Aorta (tissue), 5 donors: ENCODE measurements around the gene ENO1. TPM values are rescaled to one million over a fixed set of nuclear protein-coding genes. Genes with fewer than 3 reads are reported as not detected.
"Not testable (repeated sequence)": the region's sequence is repeated elsewhere in the genome, so short reads cannot be mapped to it uniquely, and the experiment has no call there.

ENCODE experiments used
- ATAC-seq: fragments of 200-7000 bp; cut with Tn5 transposase; one replicate; pipeline ENCODE4 v1.9.1; 2022; ENCODE audit warnings: moderate library complexity; ENCODE audit not compliant: low FRiP score
- DNase-seq, 2 donors: peaks; one replicate each; pipeline ENCODE4 v3.0.0-alpha.2; 2020
- H3K27ac ChIP-seq, 2 donors: one replicate each; pipeline ENCODE4 v1.5.1; 2013; ENCODE audit warnings: low read length in 2 of 2, mild to moderate bottlenecking in 2 of 2, moderate library complexity in 2 of 2, control low read depth in 1 of 2, inconsistent platforms in 1 of 2, low read depth in 1 of 2
- H3K27me3 ChIP-seq, 2 donors: one replicate each; pipeline ENCODE4 v1.6.1; 2013; ENCODE audit warnings: control low read depth in 1 of 2, low read length in 1 of 2, mild to moderate bottlenecking in 1 of 2, moderate library complexity in 1 of 2; ENCODE audit not compliant: insufficient read depth in 2 of 2, control insufficient read depth in 1 of 2
- H3K36me3 ChIP-seq, 2 donors: one replicate each; pipeline ENCODE4 v1.6.1; 2013; ENCODE audit warnings: control low read depth in 1 of 2, low read length in 1 of 2, mild to moderate bottlenecking in 1 of 2; ENCODE audit not compliant: insufficient read depth in 2 of 2, control insufficient read depth in 1 of 2
- H3K4me1 ChIP-seq, 2 donors: one replicate each; pipeline ENCODE4 v1.6.1; 2013; ENCODE audit warnings: low read length in 2 of 2, control low read depth in 1 of 2, mild to moderate bottlenecking in 1 of 2, moderate library complexity in 1 of 2; ENCODE audit not compliant: insufficient read depth in 2 of 2, control insufficient read depth in 1 of 2
- H3K4me3 ChIP-seq, 2 donors: one replicate each; pipeline ENCODE4 v1.5.1; 2013; ENCODE audit warnings: low read length in 2 of 2, control low read depth in 1 of 2, mild to moderate bottlenecking in 1 of 2
- H3K9me3 ChIP-seq: one replicate; pipeline ENCODE4 v1.6.1; 2013; ENCODE audit warnings: mild to moderate bottlenecking, low read length; ENCODE audit not compliant: control insufficient read depth
- WGBS, 2 donors: extraction: QIAGEN DNeasy Blood & Tissue Kit; methylation state at CpG; one replicate each; pipeline ENCODE4 v1.1.7; 2013; 5-methylcytosine and 5-hydroxymethylcytosine counted together
- intact Hi-C, 2 donors: fragments of 100-400 bp; cut with DNase I; formaldehyde crosslinking; loops; one replicate each; pipeline versions ENCODE4 v1.14.2 to v1.15.0; 2022
- polyA plus RNA-seq, 2 donors: library from polyadenylated mRNA; stranded (reverse); fragments of 200-250 nt; gene quantifications; one replicate each; pipeline ENCODE4 v1.2.3, GENCODE V29; 2013
- total RNA-seq, 2 donors: library from RNA; stranded (reverse); fragmentation: NEBNext Ultra II Directional; extraction: Animal tissue kit (Norgen Biotek cat#: 25700); gene quantifications; one replicate each; pipeline ENCODE4 v1.2.1, GENCODE V29; 2021
- donor health status: healthy with polysubstance abuse.
- donor health status: Bipolar disorder and iron deficiency.
- donor health status: DM: no; HTN: no; CAD: no.
- donor health status: DM: no; HTN: no; CAD: no.
- donor health status: DM: yes; HTN: yes; CAD: no.

ENO1 gene
- total and polyA plus RNA-seq, 4 donors, result 333 to 688 (median 528) TPM

GRCh38 chr1:8889103-8889846, 10.8 kb upstream of the ENO1 start:
- ATAC-seq (peak; percentile 59), DNase-seq (peak in 1 of 2 donors; percentile 54)
- intact Hi-C loops, result no loop called here
- H3K4me3 ChIP-seq, result no peak overlapping the region
- H3K9me3 ChIP-seq, result no peaks in the 10 kb centered on the region
- WGBS, 2 donors, result 75 to 81% methylated on average over 11 of the region's 11 CpGs
- H3K36me3 ChIP-seq, result no peaks in the 10 kb centered on the region
- H3K27ac ChIP-seq, result peak overlapping the region in 1 of 2 donors; percentile 89
- no peaks in the 10 kb centered on the region for H3K4me1 ChIP-seq
- no peaks in the 10 kb centered on the region for H3K27me3 ChIP-seq

- Histone ChIP-seq H3K27ac (no peak overlapping the region), H3K36me3 (no peaks in the 10 kb centered on the region), H3K4me1 (no peaks in the 10 kb centered on the region), H3K9me3 (no peaks in the 10 kb centered on the region), H3K27me3 (no peaks in the 10 kb centered on the region), H3K4me3 (no peak overlapping the region)
- ATAC-seq (no peak), DNase-seq (peak in 1 of 2 donors; percentile 14)
- intact Hi-C loops, result no loop called here
- 92 to 96% methylated on average over 2 of the region's 2 CpGs for WGBS, 2 donors
Measured at GRCh38 chr1:8886589-8886988, 8.1 kb upstream of the ENO1 start.

- H3K4me3 ChIP-seq, intact Hi-C loops, H3K36me3 ChIP-seq, H3K27ac ChIP-seq, H3K27me3 ChIP-seq, H3K9me3 ChIP-seq, ATAC-seq, DNase-seq, H3K4me1 ChIP-seq: not testable (repeated sequence)
- WGBS, 2 donors, result 95 to 97% methylated on average over 9 of the region's 9 CpGs
Measured at GRCh38 chr1:8886031-8886524, 7.6 kb upstream of the ENO1 start.

GRCh38 chr1:8884105-8884504, 5.6 kb upstream of the ENO1 start:
- H3K27ac ChIP-seq, H3K27me3 ChIP-seq, H3K36me3 ChIP-seq, intact Hi-C loops, H3K4me1 ChIP-seq, H3K4me3 ChIP-seq, DNase-seq, H3K9me3 ChIP-seq, ATAC-seq: not testable (repeated sequence)
- 94 to 95% methylated on average over 13 of the region's 13 CpGs for WGBS, 2 donors

- no peaks in the 10 kb centered on the region for H3K36me3 ChIP-seq
- H3K9me3 ChIP-seq, result no peaks in the 10 kb centered on the region
- DNase-seq (no peak), ATAC-seq (no peak)
- no peak overlapping the region for H3K4me3 ChIP-seq
- peaks cover 0 to 5% of the 10 kb centered on the region in 2 donors for H3K4me1 ChIP-seq
- 52 to 57% methylated on average over 3 of the region's 3 CpGs for WGBS, 2 donors
- no peak overlapping the region for H3K27ac ChIP-seq
- H3K27me3 ChIP-seq, result no peaks in the 10 kb centered on the region
- intact Hi-C loops, result no loop called here
Measured at GRCh38 chr1:8883491-8883890, 5.0 kb upstream of the ENO1 start.

GRCh38 chr1:8879922-8880676, 1.6 kb upstream of the ENO1 start:
- WGBS, 2 donors, result 35 to 37% methylated on average over 9 of the region's 9 CpGs
- Histone ChIP-seq H3K4me1 (peaks cover 0 to 5% of the 10 kb centered on the region in 2 donors), H3K36me3 (no peaks in the 10 kb centered on the region), H3K27ac (peak overlapping the region in 1 of 2 donors; percentile 4), H3K4me3 (no peak overlapping the region), H3K9me3 (no peaks in the 10 kb centered on the region), H3K27me3 (no peaks in the 10 kb centered on the region)
- peak; percentile 76 to 79 for DNase-seq
- intact Hi-C loops, result loop anchor here in 1 of 2 donors (2.0 kb wide), 1 partner anchor 25 kb away; no protein-coding TSS in a partner anchor
- ATAC-seq, result peak; percentile 69

GRCh38 chr1:8879464-8879921, 1.0 kb upstream of the ENO1 start:
- 39 to 48% methylated on average over 11 of the region's 11 CpGs for WGBS, 2 donors
- peaks cover 0 to 5% of the 10 kb centered on the region in 2 donors for H3K4me1 ChIP-seq
- DNase-seq, result no peak
- no peaks in the 10 kb centered on the region for H3K36me3 ChIP-seq
- peak overlapping the region; percentile 18 to 49 for H3K27ac ChIP-seq
- intact Hi-C loops, result loop anchor here in 1 of 2 donors (2.0 kb wide), 1 partner anchor 25 kb away; no protein-coding TSS in a partner anchor
- no peaks in the 10 kb centered on the region for H3K9me3 ChIP-seq
- H3K4me3 ChIP-seq, result peak overlapping the region in 1 of 2 donors; percentile 0
- no peak for ATAC-seq
- H3K27me3 ChIP-seq, result no peaks in the 10 kb centered on the region

GRCh38 chr1:8878698-8879463, 395 bp upstream of the ENO1 start:
- Histone ChIP-seq H3K27me3 (no peaks in the 10 kb centered on the region), H3K27ac (peak overlapping the region; percentile 80 to 85), H3K9me3 (no peaks in the 10 kb centered on the region), H3K4me3 (peak overlapping the region; percentile 80 to 85), H3K36me3 (no peaks in the 10 kb centered on the region), H3K4me1 (peaks cover 0 to 5% of the 10 kb centered on the region in 2 donors)
- 1% methylated on average over 60 to 82 of the region's 82 CpGs for WGBS, 2 donors
- ATAC-seq (peak; percentile 97), DNase-seq (peak; percentile 98 to 99)
- intact Hi-C loops, result loop anchor here in 1 of 2 donors (2.0 kb wide), 1 partner anchor 26 kb away; no protein-coding TSS in a partner anchor
